Vagina (tissue), 2 donors: ENCODE data around the gene TEAD4.

Experiments
- POLR2A ChIP-seq, 2 donors: fragments of 450-650 bp; IDR thresholded peaks; one replicate each; pipeline ENCODE4 v1.6.1; 2017; ENCODE audit warnings: antibody characterized with exemption in 2 of 2, mild to moderate bottlenecking in 2 of 2, moderate library complexity in 2 of 2
- TF ChIP-seq, protein P1 (sequence below), 3 experiments: fragments of 450-650 bp in 2 of 3; fragments of 200-600 bp in 1 of 3; sonication (generic) in 1 of 3; IDR thresholded peaks; one replicate each; pipeline ENCODE4 v1.5.1; 2017 to 2019; ENCODE audit warnings: antibody characterized with exemption in 3 of 3, mild to moderate bottlenecking in 2 of 3, moderate library complexity in 2 of 3

GRCh38 chr12:3084742-3085141, 125.5 kb downstream of the TEAD4 start:
- no peak for TF ChIP-seq POLR2A (IDR thresholded peaks at IDR 0.05)
- TF ChIP-seq, protein P1, sequence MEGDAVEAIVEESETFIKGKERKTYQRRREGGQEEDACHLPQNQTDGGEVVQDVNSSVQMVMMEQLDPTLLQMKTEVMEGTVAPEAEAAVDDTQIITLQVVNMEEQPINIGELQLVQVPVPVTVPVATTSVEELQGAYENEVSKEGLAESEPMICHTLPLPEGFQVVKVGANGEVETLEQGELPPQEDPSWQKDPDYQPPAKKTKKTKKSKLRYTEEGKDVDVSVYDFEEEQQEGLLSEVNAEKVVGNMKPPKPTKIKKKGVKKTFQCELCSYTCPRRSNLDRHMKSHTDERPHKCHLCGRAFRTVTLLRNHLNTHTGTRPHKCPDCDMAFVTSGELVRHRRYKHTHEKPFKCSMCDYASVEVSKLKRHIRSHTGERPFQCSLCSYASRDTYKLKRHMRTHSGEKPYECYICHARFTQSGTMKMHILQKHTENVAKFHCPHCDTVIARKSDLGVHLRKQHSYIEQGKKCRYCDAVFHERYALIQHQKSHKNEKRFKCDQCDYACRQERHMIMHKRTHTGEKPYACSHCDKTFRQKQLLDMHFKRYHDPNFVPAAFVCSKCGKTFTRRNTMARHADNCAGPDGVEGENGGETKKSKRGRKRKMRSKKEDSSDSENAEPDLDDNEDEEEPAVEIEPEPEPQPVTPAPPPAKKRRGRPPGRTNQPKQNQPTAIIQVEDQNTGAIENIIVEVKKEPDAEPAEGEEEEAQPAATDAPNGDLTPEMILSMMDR (IDR thresholded peaks at IDR 0.05) = no peak
